OCI-LY7 (cell line): Measurements from ENCODE around the gene NFX1.

ENCODE experiments used
- CTCF ChIP-seq: fragments of 200-600 bp; sonication (generic); conservative IDR thresholded peaks from 2 replicates; pipeline ENCODE4 v1.5.1; 2014; ENCODE audit warnings: mild to moderate bottlenecking, antibody characterized with exemption, low read length, moderate library complexity, mixed read lengths
- EZH2phosphoT487 ChIP-seq: fragments of 200-600 bp; sonication (generic); IDR thresholded peaks from 2 replicates; pipeline ENCODE4 v1.6.1; 2018; ENCODE audit warnings: low read depth, borderline replicate concordance, mild to moderate bottlenecking, mixed run types, antibody characterized with exemption, low read length, moderate library complexity, mixed read lengths

- no peak for TF ChIP-seq CTCF
- TF ChIP-seq EZH2phosphoT487, result no peak
Measured at GRCh38 chr9:33340186-33340585, 49.9 kb downstream of the NFX1 start.
